ENCODE data around the gene PRR20G.

DNA sequence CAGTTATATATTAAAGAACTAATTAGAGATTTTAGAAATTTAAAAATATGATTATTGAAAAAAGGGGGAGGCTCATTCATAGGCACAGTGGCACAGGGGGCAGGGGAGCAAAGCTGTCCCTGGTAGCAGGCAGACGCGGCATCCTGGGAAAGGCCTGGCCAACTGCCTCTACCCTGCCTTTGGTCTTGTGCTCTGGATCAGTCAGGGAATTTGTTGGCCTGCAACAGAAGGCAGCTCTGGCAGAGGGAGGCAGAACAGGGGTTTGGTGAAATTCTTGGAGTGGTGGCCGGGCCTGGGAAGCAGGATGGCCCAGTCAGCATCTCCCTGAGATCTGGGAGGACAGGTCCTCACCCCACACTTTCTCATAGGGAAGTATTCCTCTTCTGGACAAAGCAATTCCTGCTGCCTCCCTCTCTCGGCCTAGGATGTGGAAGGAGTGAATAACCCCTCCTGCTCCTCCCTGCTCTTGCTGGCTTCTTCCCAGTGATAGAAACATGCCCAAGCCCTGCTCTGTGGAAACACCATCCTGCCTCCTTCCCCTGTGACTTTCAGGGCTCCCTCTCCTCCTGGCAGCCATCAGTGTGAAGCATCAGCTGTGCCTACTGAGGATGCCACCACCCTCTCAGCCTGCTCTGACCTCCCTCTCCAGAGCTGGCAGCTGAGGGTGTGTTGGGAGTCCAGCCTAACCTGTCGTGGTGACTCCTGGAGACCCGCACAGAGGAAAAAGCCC, 26.9 kb downstream of the PRR20G start:
- TF ChIP-seq, protein P1, sequence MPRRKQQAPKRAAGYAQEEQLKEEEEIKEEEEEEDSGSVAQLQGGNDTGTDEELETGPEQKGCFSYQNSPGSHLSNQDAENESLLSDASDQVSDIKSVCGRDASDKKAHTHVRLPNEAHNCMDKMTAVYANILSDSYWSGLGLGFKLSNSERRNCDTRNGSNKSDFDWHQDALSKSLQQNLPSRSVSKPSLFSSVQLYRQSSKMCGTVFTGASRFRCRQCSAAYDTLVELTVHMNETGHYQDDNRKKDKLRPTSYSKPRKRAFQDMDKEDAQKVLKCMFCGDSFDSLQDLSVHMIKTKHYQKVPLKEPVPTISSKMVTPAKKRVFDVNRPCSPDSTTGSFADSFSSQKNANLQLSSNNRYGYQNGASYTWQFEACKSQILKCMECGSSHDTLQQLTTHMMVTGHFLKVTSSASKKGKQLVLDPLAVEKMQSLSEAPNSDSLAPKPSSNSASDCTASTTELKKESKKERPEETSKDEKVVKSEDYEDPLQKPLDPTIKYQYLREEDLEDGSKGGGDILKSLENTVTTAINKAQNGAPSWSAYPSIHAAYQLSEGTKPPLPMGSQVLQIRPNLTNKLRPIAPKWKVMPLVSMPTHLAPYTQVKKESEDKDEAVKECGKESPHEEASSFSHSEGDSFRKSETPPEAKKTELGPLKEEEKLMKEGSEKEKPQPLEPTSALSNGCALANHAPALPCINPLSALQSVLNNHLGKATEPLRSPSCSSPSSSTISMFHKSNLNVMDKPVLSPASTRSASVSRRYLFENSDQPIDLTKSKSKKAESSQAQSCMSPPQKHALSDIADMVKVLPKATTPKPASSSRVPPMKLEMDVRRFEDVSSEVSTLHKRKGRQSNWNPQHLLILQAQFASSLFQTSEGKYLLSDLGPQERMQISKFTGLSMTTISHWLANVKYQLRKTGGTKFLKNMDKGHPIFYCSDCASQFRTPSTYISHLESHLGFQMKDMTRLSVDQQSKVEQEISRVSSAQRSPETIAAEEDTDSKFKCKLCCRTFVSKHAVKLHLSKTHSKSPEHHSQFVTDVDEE (CRISPR knock-in tag; IDR thresholded peaks at IDR 0.05), result no peak
- TF ChIP-seq ZFP30 (CRISPR knock-in tag; IDR thresholded peaks at IDR 0.05), result no peak
- TF ChIP-seq ARNTL (CRISPR knock-in tag; IDR thresholded peaks at IDR 0.05; ENCODE audit: borderline replicate concordance, low read depth), result no peak

All from SK-N-SH treated with all-trans-retinoic acid at 6 μM for 48 hours (cell line).